ENCODE measurements around the gene MPPED1. TPM values are rescaled to one million over a fixed set of nuclear protein-coding genes. Genes with fewer than 3 reads are reported as not detected.

Gene MPPED1
- total RNA-seq, 1 experiment from 2014 or later = not detected

DNA sequence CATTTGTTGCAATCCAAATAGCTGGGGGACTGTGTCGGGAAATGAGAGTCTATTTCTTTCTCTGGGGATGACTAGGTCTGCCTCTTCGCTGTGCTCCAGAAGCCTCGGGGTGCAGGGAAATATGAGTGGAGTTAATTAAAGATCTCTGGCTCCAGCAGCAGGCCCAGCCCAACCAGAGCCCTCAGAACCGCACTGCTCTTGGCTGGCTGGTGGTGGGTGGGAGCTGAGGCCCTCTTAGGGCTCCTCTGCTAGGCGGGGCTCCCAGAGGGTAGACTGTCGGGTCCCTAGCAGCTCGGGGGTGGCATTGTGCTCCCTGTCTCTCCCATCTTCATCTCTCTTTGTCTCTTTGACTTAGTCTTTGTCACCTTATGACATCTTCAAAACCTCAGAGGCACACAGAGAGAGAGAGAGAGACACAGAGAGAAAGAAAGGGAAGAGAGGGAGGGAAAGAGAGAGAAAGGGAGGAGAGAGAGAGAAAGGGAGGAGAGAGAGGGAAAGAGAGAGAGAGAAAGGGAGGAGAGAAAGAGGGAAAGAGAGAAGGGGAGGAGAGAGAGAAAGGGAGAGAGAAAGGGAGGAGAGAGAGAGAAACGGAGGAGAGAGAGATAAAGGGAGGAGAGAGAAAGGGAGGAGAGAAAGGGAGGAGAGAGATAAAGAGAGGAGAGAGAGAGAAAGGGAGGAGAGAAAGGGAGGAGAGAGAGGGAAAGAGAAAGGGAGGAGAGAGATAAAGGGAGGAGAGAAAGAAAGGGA lies 20.2 kb downstream of the MPPED1 start:
- H3K4me1 Mint-ChIP-seq (ENCODE audit: low read depth, unreplicated experiment) = no peaks in the 10 kb centered on the region
- no peaks in the 10 kb centered on the region for H3K36me3 Mint-ChIP-seq (ENCODE audit: insufficient read depth, unreplicated experiment)
- BruUV-seq (replicated peaks) = no TSS peak
- no peaks in the 10 kb centered on the region for H3K9me3 Mint-ChIP-seq (ENCODE audit: low read depth, unreplicated experiment)
- TF ChIP-seq, protein P1, sequence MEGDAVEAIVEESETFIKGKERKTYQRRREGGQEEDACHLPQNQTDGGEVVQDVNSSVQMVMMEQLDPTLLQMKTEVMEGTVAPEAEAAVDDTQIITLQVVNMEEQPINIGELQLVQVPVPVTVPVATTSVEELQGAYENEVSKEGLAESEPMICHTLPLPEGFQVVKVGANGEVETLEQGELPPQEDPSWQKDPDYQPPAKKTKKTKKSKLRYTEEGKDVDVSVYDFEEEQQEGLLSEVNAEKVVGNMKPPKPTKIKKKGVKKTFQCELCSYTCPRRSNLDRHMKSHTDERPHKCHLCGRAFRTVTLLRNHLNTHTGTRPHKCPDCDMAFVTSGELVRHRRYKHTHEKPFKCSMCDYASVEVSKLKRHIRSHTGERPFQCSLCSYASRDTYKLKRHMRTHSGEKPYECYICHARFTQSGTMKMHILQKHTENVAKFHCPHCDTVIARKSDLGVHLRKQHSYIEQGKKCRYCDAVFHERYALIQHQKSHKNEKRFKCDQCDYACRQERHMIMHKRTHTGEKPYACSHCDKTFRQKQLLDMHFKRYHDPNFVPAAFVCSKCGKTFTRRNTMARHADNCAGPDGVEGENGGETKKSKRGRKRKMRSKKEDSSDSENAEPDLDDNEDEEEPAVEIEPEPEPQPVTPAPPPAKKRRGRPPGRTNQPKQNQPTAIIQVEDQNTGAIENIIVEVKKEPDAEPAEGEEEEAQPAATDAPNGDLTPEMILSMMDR (IDR thresholded peaks at IDR 0.05; ENCODE audit: unreplicated experiment) = no peak
- intact Hi-C loops (cut with micrococcal nuclease; ENCODE audit: unreplicated experiment) = no loop called here
- no peak for DNase-seq
- CTCF ChIA-PET = no interaction called here
- H3K27me3 Mint-ChIP-seq (ENCODE audit: unreplicated experiment) = peaks cover 95% of the 10 kb centered on the region
- no peak overlapping the region for H3K27ac Mint-ChIP-seq (ENCODE audit: unreplicated experiment)
- no peak overlapping the region for H3K4me3 Mint-ChIP-seq (ENCODE audit: low read depth, unreplicated experiment)

DNA sequence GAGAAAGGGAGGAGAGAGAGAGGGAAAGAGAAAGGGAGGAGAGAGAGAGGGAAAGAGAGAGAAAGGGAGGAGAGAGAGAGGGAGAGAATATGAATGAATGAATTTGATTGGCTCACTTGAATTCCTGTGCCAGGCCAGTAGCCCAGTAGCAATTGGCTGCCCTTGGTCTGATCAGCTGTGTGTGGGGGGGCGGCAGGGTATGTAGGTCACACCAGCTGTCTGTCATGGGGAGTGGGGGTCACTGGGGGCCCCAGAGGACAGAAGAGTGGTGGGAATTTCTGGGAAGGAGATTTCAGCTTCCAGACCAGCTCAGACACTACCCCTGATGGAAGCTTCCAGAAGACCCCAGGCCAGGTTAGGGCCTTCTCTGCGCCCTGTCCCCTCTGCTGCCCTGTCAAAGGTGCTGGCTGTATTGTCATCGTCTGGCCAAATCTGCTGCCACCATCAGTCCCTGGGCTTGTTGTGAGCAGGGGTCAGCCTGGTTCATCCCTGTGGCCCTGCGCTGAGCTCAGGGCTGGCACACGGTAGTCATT lies 21.1 kb downstream of the MPPED1 start:
- no peak for DNase-seq
- Mint-ChIP-seq H3K27ac (ENCODE audit: unreplicated experiment) (no peak overlapping the region), H3K4me3 (ENCODE audit: low read depth, unreplicated experiment) (no peak overlapping the region), H3K9me3 (ENCODE audit: low read depth, unreplicated experiment) (no peaks in the 10 kb centered on the region), H3K27me3 (ENCODE audit: unreplicated experiment) (peaks cover 95% of the 10 kb centered on the region), H3K36me3 (ENCODE audit: insufficient read depth, unreplicated experiment) (no peaks in the 10 kb centered on the region), H3K4me1 (ENCODE audit: low read depth, unreplicated experiment) (no peaks in the 10 kb centered on the region)
- no TSS peak for BruUV-seq (replicated peaks)
- TF ChIP-seq, protein P1 (IDR thresholded peaks at IDR 0.05; ENCODE audit: unreplicated experiment) = no peak
- intact Hi-C loops (cut with micrococcal nuclease; ENCODE audit: unreplicated experiment) = no loop called here
- CTCF ChIA-PET = interaction anchor here (0.9 kb wide), 1 partner anchor 9 kb away, joined by 3 read pairs; no protein-coding TSS in a partner anchor

DNA sequence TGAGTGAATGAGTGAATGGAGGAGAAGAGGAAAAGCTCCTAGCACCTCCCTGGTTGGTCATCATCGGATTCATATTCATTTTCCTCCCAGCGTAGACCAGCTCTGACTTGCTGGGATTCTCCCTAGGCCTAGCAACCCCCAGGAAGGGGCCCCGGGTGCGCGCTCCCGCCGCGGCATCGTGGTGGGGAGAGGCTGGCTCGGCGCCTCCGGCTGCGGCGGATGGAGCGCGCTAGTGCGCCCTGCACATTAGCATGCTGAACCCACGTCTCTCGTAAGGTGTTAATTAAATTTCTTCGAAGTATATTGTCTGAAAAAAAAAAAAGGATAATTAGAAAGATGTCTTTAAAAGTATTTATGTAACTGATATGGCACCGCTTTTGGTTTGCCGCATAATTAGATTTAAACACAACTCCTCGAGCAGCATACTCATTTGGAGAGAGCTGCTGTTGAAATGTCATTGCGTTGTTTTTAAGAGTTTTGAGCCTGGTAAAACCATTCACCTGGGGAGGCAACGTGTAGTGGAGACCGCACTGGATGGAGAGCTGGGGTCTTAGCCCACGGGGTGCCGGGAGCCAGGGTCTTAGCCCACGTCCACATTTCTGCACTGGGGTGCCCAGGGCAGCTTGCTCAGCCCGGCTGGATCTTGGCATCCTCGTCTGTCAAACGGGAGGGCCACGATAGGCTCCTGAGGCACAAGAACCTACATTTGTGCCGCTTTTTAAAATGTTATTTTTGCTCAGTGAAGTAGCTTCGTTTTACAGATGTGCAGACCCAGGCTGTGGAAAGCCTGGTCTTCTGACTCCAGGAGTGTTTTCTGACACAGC lies 21.8 kb downstream of the MPPED1 start:
- CTCF ChIA-PET = interaction anchor here (0.9 kb wide), 1 partner anchor 9 kb away, joined by 3 read pairs; no protein-coding TSS in a partner anchor
- Mint-ChIP-seq H3K4me1 (ENCODE audit: low read depth, unreplicated experiment) (no peaks in the 10 kb centered on the region), H3K9me3 (ENCODE audit: low read depth, unreplicated experiment) (no peaks in the 10 kb centered on the region), H3K27me3 (ENCODE audit: unreplicated experiment) (peaks cover 95% of the 10 kb centered on the region), H3K4me3 (ENCODE audit: low read depth, unreplicated experiment) (no peak overlapping the region), H3K27ac (ENCODE audit: unreplicated experiment) (no peak overlapping the region), H3K36me3 (ENCODE audit: insufficient read depth, unreplicated experiment) (no peaks in the 10 kb centered on the region)
- no TSS peak for BruUV-seq (replicated peaks)
- TF ChIP-seq, protein P1 (IDR thresholded peaks at IDR 0.05; ENCODE audit: unreplicated experiment) = no peak
- DNase-seq = no peak
- intact Hi-C loops (cut with micrococcal nuclease; ENCODE audit: unreplicated experiment) = no loop called here

DNA sequence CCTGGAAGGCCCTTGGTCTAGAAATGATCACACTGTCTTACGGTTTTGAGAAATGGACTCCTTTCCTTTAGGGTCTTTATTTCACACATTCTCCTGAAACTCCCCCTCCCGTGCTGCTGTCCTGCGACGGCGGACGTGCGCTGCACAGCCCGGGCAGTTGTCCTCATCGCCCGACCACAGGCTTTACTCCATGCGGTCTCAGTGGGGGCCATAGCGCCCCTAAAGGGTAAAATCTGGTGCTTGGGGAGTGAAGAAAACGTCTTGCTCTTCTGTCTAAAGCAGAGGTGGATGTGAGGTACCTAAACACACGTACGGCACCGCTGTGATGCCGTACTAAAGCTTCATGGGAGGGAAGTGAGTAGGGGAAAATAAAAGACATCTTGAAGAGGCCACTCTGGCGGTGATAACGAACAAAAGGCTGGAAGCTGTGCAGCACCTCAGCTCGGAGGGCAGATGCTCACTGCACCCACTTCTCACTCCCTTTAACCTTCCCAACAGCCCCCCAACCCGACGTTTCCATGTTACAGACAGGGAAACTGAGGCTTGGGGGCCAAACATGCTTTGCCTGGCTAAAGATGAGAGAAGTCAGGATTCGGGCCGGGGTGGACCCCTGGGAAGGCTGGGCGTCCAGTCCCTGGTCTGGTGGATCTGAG lies 22.6 kb downstream of the MPPED1 start:
- Mint-ChIP-seq H3K9me3 (ENCODE audit: low read depth, unreplicated experiment) (no peaks in the 10 kb centered on the region), H3K27ac (ENCODE audit: unreplicated experiment) (no peak overlapping the region)
- CTCF ChIA-PET = no interaction called here

More for the DNA sequence above, 22.6 kb downstream of the MPPED1 start:
- no TSS peak for BruUV-seq (replicated peaks)
- Mint-ChIP-seq H3K4me3 (ENCODE audit: low read depth, unreplicated experiment) (no peak overlapping the region), H3K27me3 (ENCODE audit: unreplicated experiment) (peaks cover 95% of the 10 kb centered on the region), H3K36me3 (ENCODE audit: insufficient read depth, unreplicated experiment) (no peaks in the 10 kb centered on the region), H3K4me1 (ENCODE audit: low read depth, unreplicated experiment) (no peaks in the 10 kb centered on the region)
- intact Hi-C loops (cut with micrococcal nuclease; ENCODE audit: unreplicated experiment) = no loop called here
- TF ChIP-seq, protein P1 (IDR thresholded peaks at IDR 0.05; ENCODE audit: unreplicated experiment) = no peak
- no peak for DNase-seq

Measured in Calu3 (cell line).